ENCODE measurements around the gene ERN1. TPM values are rescaled to one million over a fixed set of nuclear protein-coding genes. Genes with fewer than 3 reads are reported as not detected.
A peak's percentile ranks its signal among the peaks of the same experiment; 100 is the strongest.

Gene ERN1
- total and polyA plus RNA-seq, 2 donors from 2014 or later = 2.8 to 37.0 TPM

DNA sequence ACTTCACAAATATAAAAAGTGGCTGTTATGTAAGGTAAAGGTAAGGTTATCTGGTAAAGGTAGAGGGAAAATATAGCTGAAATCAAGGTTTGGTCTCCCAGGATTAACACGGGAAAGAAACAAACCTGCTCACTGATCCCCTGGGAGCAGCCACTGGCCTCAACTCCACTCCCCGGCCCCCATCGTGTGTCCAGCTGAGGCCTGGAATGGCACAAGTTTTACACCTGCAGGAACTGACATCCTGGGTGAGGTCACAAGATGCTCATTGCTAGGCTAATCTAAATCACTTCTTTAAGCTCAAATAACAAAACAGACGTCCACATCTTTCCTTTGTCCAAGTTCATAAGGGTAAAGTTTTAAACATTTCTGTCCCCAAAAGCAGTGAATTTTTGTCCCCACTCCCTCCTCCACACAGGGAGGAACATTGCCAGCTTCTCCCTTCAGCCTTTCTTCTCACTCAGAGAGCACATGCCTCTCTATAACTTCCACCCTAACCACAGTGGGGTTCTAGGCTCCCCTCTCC lies 46.3 kb downstream of the ERN1 start:
- no peak for FAIRE-seq
- no peak overlapping the region for H3K9ac ChIP-seq (ENCODE audit: low read length in 3 of 3)

DNA sequence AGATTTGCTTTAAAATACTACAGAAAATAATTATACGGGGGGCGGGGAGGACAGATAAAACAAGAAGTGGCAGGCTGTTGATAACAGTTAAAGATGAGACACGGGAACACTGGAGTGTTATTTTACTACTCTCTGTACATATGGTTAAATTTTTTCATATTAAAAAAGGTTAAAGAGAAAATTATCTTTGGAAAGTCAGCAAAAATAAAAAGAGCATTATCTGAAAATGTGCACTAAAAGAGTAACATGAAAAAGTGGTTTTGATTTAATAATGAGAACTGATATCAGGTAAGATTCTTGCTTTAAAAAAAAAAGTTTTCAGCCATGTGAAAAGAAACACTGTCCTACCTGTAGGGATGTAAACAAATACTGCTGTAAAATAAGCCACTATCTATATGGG lies 46.9 kb downstream of the ERN1 start:
- no peak for FAIRE-seq
- no peak overlapping the region for H3K9ac ChIP-seq (ENCODE audit: low read length in 3 of 3)
- DNase-seq = no peak
- H3K4me3 ChIP-seq (ENCODE audit: low read length in 3 of 3) = no peak overlapping the region
- H3K36me3 ChIP-seq (ENCODE audit: control insufficient read depth in 2 of 3, insufficient read depth in 3 of 3, low read length in 3 of 3) = peaks cover 0 to 2% (median 0%) of the 10 kb centered on the region in 3 donors
- H3K27me3 ChIP-seq (ENCODE audit: control insufficient read depth, insufficient read depth, low read length) = no peaks in the 10 kb centered on the region
- intact Hi-C loops (cut with DNase I) = no loop called here
- no peak overlapping the region for H3K27ac ChIP-seq (ENCODE audit: low read depth in 2 of 2, low read length in 2 of 2)
- TF ChIP-seq, protein P1, sequence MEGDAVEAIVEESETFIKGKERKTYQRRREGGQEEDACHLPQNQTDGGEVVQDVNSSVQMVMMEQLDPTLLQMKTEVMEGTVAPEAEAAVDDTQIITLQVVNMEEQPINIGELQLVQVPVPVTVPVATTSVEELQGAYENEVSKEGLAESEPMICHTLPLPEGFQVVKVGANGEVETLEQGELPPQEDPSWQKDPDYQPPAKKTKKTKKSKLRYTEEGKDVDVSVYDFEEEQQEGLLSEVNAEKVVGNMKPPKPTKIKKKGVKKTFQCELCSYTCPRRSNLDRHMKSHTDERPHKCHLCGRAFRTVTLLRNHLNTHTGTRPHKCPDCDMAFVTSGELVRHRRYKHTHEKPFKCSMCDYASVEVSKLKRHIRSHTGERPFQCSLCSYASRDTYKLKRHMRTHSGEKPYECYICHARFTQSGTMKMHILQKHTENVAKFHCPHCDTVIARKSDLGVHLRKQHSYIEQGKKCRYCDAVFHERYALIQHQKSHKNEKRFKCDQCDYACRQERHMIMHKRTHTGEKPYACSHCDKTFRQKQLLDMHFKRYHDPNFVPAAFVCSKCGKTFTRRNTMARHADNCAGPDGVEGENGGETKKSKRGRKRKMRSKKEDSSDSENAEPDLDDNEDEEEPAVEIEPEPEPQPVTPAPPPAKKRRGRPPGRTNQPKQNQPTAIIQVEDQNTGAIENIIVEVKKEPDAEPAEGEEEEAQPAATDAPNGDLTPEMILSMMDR (IDR thresholded peaks at IDR 0.05; ENCODE audit: borderline replicate concordance, extremely low read depth, insufficient read depth) = no peak
- H3K9me3 ChIP-seq (ENCODE audit: control insufficient read depth in 2 of 3, insufficient read depth in 1 of 3, low read length in 3 of 3) = no peaks in the 10 kb centered on the region
- peaks cover 0 to 12% (median 3%) of the 10 kb centered on the region in 3 donors for H3K4me1 ChIP-seq (ENCODE audit: control insufficient read depth in 2 of 3, insufficient read depth in 2 of 3, low read depth in 1 of 3, low read length in 3 of 3)

More for the DNA sequence above, 46.3 kb downstream of the ERN1 start:
- Histone ChIP-seq H3K4me1 (ENCODE audit: control insufficient read depth in 2 of 3, insufficient read depth in 2 of 3, low read depth in 1 of 3, low read length in 3 of 3) (peaks cover 0 to 12% (median 3%) of the 10 kb centered on the region in 3 donors), H3K9me3 (ENCODE audit: control insufficient read depth in 2 of 3, insufficient read depth in 1 of 3, low read length in 3 of 3) (no peaks in the 10 kb centered on the region), H3K27ac (ENCODE audit: low read depth in 2 of 2, low read length in 2 of 2) (no peak overlapping the region), H3K27me3 (ENCODE audit: control insufficient read depth, insufficient read depth, low read length) (no peaks in the 10 kb centered on the region), H3K4me3 (ENCODE audit: low read length in 3 of 3) (no peak overlapping the region), H3K36me3 (ENCODE audit: control insufficient read depth in 2 of 3, insufficient read depth in 3 of 3, low read length in 3 of 3) (peaks cover 0 to 2% (median 0%) of the 10 kb centered on the region in 3 donors)
- DNase-seq = no peak
- intact Hi-C loops (cut with DNase I) = no loop called here
- TF ChIP-seq, protein P1 (IDR thresholded peaks at IDR 0.05; ENCODE audit: borderline replicate concordance, extremely low read depth, insufficient read depth) = no peak

DNA sequence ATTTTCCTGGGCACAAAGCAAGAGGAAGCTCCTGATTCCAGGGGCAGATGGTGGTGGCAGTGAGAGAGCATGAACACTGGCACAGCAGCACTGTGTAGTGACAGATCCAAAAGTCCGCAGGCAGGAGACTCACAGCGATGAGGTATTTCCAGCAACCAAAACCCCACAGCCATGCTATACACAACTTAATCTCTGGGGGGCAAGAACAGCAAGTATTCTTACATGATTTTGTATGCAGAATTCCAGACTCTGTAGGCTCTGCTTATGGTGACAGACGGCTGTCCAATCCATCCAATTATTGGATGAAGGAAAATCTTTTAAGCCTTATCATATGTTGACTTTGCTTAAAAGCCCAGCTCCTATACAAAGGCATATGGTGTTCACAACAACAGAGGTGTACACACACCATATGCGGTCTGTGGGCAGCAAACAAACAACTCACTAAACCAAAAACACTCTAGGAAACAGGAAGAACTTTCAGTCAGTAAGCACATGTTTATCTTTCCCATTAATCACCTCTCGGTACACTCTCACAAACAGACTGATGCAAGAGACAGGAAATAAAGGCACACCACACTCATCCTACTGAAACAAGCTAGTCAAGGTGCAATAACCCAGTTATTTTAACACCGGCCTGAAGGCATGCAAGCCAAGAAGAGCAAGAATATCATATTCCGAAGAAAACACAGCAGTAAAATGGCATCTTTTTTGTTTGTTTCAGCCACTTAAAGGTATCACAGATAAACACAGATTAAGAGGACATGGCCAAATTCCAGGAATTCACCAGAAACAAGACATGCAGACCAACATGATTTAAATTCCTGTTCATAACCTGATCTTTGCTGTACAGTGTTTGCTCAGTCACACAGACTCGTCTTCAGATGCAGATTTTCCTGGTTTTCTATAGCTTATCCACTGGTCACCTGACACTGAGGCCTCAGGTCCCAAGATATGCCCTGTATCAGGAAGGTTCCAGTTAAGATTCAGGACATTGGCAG lies 47.8 kb downstream of the ERN1 start:
- Histone ChIP-seq H3K9me3 (ENCODE audit: control insufficient read depth in 2 of 3, insufficient read depth in 1 of 3, low read length in 3 of 3) (no peaks in the 10 kb centered on the region), H3K9ac (ENCODE audit: low read length in 3 of 3) (no peak overlapping the region), H3K4me1 (ENCODE audit: control insufficient read depth in 2 of 3, insufficient read depth in 2 of 3, low read depth in 1 of 3, low read length in 3 of 3) (peaks cover 0 to 12% (median 3%) of the 10 kb centered on the region in 3 donors), H3K27me3 (ENCODE audit: control insufficient read depth, insufficient read depth, low read length) (no peaks in the 10 kb centered on the region), H3K4me3 (ENCODE audit: low read length in 3 of 3) (no peak overlapping the region), H3K36me3 (ENCODE audit: control insufficient read depth in 2 of 3, insufficient read depth in 3 of 3, low read length in 3 of 3) (peaks cover 0 to 2% (median 0%) of the 10 kb centered on the region in 3 donors), H3K27ac (ENCODE audit: low read depth in 2 of 2, low read length in 2 of 2) (peak overlapping the region in 1 of 2 donors; percentile 32)
- peak in 2 of 5 donors; percentile 52 to 61 for DNase-seq
- no peak for FAIRE-seq
- intact Hi-C loops (cut with DNase I) = no loop called here
- TF ChIP-seq, protein P1 (IDR thresholded peaks at IDR 0.05; ENCODE audit: borderline replicate concordance, extremely low read depth, insufficient read depth) = no peak
